ENCODE data around the gene ADGRG3. TPM values are rescaled to one million over a fixed set of nuclear protein-coding genes. Genes with fewer than 3 reads are reported as not detected.
A peak's percentile ranks its signal among the peaks of the same experiment; 100 is the strongest.

Gene ADGRG3
- total and polyA plus RNA-seq, 9 of the 15 experiments (the other 6 are each of a cell fraction or from before 2014, with no cell fraction given) = 0.09 to 0.52 (median 0.14) TPM; not detected in 3

DNA sequence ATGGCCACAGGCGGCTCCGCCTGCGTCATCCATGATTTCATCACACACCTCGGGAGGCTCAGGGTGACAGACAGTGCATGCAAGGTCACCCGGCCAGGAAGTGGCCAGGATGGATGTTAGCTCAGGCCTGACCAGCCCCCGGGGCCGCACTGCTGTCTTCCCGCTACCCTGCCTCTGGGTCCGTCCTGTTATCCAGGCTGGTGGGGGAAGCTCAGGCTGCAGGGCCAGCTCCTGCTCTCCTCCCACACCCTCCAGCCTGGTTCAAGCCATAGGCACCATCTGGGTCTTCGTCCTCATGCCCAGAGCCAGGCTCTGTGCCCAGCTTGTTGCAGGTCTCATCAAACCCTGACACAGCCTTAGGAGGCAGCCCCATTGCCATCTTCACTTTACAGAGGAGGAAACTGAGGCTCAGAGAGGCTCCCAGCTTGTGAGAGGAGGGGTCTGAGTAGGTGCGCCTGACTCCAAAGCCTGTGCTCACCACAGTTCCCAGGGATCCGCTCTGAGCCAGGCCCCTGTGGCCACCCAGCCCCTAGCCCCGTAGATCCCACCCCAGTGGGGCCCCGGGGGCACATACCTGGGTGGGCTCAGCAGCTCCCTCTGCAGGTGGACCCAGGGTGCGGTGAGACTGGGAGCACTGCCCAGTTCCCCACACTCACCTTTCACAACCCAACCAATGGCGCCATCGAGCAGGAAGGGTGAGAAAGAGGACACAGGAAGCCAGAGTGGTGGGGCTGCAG is 412 bp upstream of the ADGRG3 start (continued):
- no peak; the same call in 1 of the 2 replicates for TF ChIP-seq ZNF41 (CRISPR knock-in tag; conservative IDR thresholded peaks at IDR 0.05)
- peak; percentile 78 for TF ChIP-seq ZNF197 (CRISPR knock-in tag; IDR thresholded peaks at IDR 0.05; ENCODE audit: low read depth)
- peak; percentile 77; the same call in 1 of the 2 replicates for TF ChIP-seq RNF2 (IDR thresholded peaks at IDR 0.05)
- TF ChIP-seq, protein P1, sequence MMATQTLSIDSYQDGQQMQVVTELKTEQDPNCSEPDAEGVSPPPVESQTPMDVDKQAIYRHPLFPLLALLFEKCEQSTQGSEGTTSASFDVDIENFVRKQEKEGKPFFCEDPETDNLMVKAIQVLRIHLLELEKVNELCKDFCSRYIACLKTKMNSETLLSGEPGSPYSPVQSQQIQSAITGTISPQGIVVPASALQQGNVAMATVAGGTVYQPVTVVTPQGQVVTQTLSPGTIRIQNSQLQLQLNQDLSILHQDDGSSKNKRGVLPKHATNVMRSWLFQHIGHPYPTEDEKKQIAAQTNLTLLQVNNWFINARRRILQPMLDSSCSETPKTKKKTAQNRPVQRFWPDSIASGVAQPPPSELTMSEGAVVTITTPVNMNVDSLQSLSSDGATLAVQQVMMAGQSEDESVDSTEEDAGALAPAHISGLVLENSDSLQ (IDR thresholded peaks at IDR 0.05) = peak; percentile 92
- no peak for TF ChIP-seq ZNF77 (CRISPR knock-in tag; IDR thresholded peaks at IDR 0.05)
- no peak for TF ChIP-seq ZNF165 (CRISPR knock-in tag; IDR thresholded peaks at IDR 0.05; ENCODE audit: borderline replicate concordance)
- TF ChIP-seq, protein P2, sequence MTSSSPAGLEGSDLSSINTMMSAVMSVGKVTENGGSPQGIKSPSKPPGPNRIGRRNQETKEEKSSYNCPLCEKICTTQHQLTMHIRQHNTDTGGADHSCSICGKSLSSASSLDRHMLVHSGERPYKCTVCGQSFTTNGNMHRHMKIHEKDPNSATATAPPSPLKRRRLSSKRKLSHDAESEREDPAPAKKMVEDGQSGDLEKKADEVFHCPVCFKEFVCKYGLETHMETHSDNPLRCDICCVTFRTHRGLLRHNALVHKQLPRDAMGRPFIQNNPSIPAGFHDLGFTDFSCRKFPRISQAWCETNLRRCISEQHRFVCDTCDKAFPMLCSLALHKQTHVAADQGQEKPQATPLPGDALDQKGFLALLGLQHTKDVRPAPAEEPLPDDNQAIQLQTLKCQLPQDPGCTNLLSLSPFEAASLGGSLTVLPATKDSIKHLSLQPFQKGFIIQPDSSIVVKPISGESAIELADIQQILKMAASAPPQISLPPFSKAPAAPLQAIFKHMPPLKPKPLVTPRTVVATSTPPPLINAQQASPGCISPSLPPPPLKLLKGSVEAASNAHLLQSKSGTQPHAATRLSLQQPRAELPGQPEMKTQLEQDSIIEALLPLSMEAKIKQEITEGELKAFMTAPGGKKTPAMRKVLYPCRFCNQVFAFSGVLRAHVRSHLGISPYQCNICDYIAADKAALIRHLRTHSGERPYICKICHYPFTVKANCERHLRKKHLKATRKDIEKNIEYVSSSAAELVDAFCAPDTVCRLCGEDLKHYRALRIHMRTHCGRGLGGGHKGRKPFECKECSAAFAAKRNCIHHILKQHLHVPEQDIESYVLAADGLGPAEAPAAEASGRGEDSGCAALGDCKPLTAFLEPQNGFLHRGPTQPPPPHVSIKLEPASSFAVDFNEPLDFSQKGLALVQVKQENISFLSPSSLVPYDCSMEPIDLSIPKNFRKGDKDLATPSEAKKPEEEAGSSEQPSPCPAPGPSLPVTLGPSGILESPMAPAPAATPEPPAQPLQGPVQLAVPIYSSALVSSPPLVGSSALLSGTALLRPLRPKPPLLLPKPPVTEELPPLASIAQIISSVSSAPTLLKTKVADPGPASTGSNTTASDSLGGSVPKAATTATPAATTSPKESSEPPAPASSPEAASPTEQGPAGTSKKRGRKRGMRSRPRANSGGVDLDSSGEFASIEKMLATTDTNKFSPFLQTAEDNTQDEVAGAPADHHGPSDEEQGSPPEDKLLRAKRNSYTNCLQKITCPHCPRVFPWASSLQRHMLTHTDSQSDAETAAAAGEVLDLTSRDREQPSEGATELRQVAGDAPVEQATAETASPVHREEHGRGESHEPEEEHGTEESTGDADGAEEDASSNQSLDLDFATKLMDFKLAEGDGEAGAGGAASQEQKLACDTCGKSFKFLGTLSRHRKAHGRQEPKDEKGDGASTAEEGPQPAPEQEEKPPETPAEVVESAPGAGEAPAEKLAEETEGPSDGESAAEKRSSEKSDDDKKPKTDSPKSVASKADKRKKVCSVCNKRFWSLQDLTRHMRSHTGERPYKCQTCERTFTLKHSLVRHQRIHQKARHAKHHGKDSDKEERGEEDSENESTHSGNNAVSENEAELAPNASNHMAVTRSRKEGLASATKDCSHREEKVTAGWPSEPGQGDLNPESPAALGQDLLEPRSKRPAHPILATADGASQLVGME (CRISPR knock-in tag; IDR thresholded peaks at IDR 0.05) = peak; percentile 79
- TF ChIP-seq, protein P3, sequence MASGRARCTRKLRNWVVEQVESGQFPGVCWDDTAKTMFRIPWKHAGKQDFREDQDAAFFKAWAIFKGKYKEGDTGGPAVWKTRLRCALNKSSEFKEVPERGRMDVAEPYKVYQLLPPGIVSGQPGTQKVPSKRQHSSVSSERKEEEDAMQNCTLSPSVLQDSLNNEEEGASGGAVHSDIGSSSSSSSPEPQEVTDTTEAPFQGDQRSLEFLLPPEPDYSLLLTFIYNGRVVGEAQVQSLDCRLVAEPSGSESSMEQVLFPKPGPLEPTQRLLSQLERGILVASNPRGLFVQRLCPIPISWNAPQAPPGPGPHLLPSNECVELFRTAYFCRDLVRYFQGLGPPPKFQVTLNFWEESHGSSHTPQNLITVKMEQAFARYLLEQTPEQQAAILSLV (tag; IDR thresholded peaks at IDR 0.05) = 0 out of 2 replicates have a peak, but pooled peaks have one; percentile 54
